Cardiac fibroblast (primary cell): ENCODE data around the gene INA.

Source experiments
- DNase-seq, 2 donors: peaks; one replicate each; pipeline versions ENCODE4 v3.0.0 to v3.0.0-alpha.2; 2010; ENCODE audit warnings: low read depth in 2 of 2
- H3K4me3 ChIP-seq, 2 donors: replicated peaks in 1 of 2; 1 replicate in 1 of 2; 2 replicates in 1 of 2; pipeline ENCODE4 v1.5.1; 2011; ENCODE audit warnings: low read depth in 2 of 2, low read length in 2 of 2, mild to moderate bottlenecking in 2 of 2, moderate library complexity in 1 of 2
- CTCF ChIP-seq: IDR thresholded peaks from one replicate; pipeline ENCODE4 v1.5.1; 2011; ENCODE audit warnings: low read depth, mild to moderate bottlenecking, low read length, inconsistent platforms

The INA gene

GRCh38 chr10:103281753-103282152 lies 4.8 kb downstream of the INA start:
- TF ChIP-seq CTCF: no peak
- DNase-seq: peak in 1 of 2 donors; percentile 12
- no peak overlapping the region for H3K4me3 ChIP-seq

GRCh38 chr10:103282961-103283360 lies 6.0 kb downstream of the INA start:
- no peak for TF ChIP-seq CTCF
- peak in 1 of 2 donors; percentile 25 for DNase-seq
- no peak overlapping the region for H3K4me3 ChIP-seq

DNA sequence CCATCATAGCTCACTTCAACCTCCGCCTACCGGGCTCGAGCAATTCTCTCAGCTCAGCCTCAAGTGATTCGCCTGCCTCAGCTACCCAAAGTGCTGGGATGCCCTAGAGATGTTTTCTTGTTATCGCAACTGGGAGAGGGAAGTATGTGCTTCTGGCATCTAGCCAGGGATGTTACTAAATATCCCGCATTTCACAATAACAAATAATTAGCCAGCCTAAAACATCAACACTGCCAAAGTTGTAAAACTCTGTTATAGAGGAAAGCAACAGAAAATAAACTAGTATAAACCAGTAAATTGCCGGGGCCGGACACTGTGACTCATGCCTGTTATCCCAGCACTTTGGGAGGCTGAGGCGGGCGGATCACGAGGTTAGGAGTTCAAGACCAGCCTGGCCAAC lies 7.2 kb downstream of the INA start:
- H3K4me3 ChIP-seq: no peak overlapping the region
- peak; percentile 66 to 82 for DNase-seq
- no peak for TF ChIP-seq CTCF

- no peak for DNase-seq
- H3K4me3 ChIP-seq: no peak overlapping the region
- TF ChIP-seq CTCF: no peak
Observed at GRCh38 chr10:103287992-103288391, 11.1 kb downstream of the INA start.

GRCh38 chr10:103291588-103291987 lies 14.7 kb downstream of the INA start:
- no peak for DNase-seq
- H3K4me3 ChIP-seq: no peak overlapping the region
- TF ChIP-seq CTCF: no peak

GRCh38 chr10:103295374-103296015 lies 18.6 kb downstream of the INA start:
- H3K4me3 ChIP-seq: no peak overlapping the region
- TF ChIP-seq CTCF: no peak
- peak; percentile 81 to 87 for DNase-seq

- DNase-seq: no peak
- no peak overlapping the region for H3K4me3 ChIP-seq
- TF ChIP-seq CTCF: no peak
Observed at GRCh38 chr10:103307594-103307993, 30.7 kb downstream of the INA start.
